Activated B cell treated with CpG ODN at 0.5 μM for 24 hours (primary cell): ENCODE data around the gene PQBP1. TPM values are rescaled to one million over a fixed set of nuclear protein-coding genes. Genes with fewer than 3 reads are reported as not detected.

Source experiments
- ATAC-seq: fragments of 200-7000 bp; cut with Tn5 transposase; one replicate; pipeline ENCODE4 v1.10.0; 2021; ENCODE audit warnings: low read depth, mild to moderate bottlenecking, moderate library complexity
- CTCF ChIA-PET: fragments of 350-600 bp; sonication (Branson Sonifier 250); formaldehyde crosslinking; loops from one replicate; lab custom pipeline; 2021; ENCODE audit warnings: antibody characterized with exemption; lab: Charles Lee
- POLR2A ChIA-PET: fragments of 350-600 bp; sonication (Branson Sonifier 250); formaldehyde crosslinking; loops from one replicate; lab custom pipeline; 2021; ENCODE audit warnings: antibody characterized with exemption; lab: Charles Lee
- DNase-seq: peaks from one replicate; pipeline ENCODE4 v3.0.0; 2022
- H3K27ac Mint-ChIP-seq: one replicate; pipeline ENCODE4 v1.8.0; 2020; ENCODE audit warnings: mixed read lengths
- H3K27me3 Mint-ChIP-seq: one replicate; pipeline ENCODE4 v1.8.0; 2021; ENCODE audit warnings: mixed read lengths
- H3K36me3 Mint-ChIP-seq: one replicate; pipeline ENCODE4 v1.8.0; 2021; ENCODE audit warnings: low read depth, mixed read lengths
- H3K4me1 Mint-ChIP-seq: one replicate; pipeline ENCODE4 v1.8.0; 2021; ENCODE audit warnings: mixed read lengths
- H3K4me3 Mint-ChIP-seq: one replicate; pipeline ENCODE4 v1.8.0; 2020; ENCODE audit warnings: mild to moderate bottlenecking, mixed read lengths
- H3K9me3 Mint-ChIP-seq: one replicate; pipeline ENCODE4 v1.8.0; 2020; ENCODE audit warnings: mixed read lengths
- intact Hi-C: fragments of 100-400 bp; cut with micrococcal nuclease; formaldehyde crosslinking; loops from one replicate; pipeline ENCODE4 v1.15.1; 2024
- total RNA-seq: library from RNA; stranded (reverse); gene quantifications from 2 replicates; pipeline ENCODE4 v1.2.3, GENCODE V29; 2022
- TF ChIP-seq, protein P1 (sequence below): fragments of 200-600 bp; IDR thresholded peaks from one replicate; pipeline ENCODE4 v1.8.0; 2022; ENCODE audit warnings: antibody characterized with exemption, mild to moderate bottlenecking

PQBP1 gene
- total RNA-seq, 1 donor from 2014 or later = 81.6 TPM

DNA sequence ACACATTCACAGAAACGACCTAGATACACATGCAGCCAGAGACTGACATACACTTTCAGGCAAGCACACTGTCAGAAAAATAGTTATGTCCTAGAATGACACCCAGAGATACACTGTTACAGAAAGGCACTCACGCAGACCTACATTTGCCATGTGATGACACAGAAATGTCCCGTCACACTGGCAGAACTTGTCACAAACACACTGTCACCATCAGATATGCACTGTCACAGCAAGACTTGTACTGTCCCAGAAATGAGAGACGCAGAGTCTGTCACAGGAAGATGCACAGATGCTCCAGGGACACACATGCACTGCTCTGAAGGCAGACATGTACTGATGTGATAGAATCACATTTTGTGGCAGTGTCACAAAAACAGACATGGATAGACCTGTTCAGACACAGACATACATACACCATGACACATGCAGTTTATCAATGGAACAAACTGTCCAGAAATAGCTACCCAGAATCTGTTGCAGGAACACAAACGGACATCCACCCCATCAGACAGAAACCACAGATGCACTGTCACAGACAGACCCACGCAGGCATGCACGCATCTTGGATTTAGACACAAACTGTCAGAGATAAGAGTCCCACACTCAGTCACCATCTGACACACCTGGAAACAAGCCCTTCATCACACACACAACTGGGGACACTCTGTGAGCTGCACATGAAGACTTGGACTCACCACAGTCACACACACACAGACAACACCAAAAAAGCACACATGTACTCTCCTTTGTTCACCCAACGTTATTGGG is 22.4 kb downstream of the PQBP1 start:
- POLR2A ChIA-PET = interaction anchor here (0.9 to 16.0 kb wide), 11 partner anchors 8 to 341 kb away, joined by 3 to 718 read pairs (median 8); partner anchors contain the start of genes HDAC6, OTUD5, PQBP1 and SLC35A2
- intact Hi-C loops = loop anchor here (1.0 to 10.0 kb wide), 9 partner anchors 8 to 1085 kb away; partner anchors contain the start of genes GRIPAP1, HDAC6, PQBP1 and SUV39H1
- DNase-seq = no peak

DNA sequence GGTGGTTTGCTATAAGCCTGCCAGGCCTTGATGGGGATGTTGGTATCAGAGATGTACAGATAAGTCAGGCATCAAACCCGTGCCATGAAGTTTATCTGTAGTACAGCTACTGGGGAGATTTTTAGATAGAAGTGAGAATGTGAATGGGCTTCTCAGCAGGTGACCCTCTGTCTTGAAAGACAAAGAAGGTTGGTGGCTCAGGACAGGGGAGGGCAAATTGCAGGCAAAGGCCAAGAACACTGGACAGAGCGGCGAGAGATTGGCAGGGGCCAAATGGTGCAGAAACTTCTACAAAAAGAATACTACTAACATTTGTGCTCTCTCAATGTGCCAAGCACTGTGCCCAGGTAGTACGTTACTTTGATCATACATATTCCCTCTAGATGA is 23.0 kb downstream of the PQBP1 start:
- CTCF ChIA-PET = interaction anchor here (1.0 to 1.9 kb wide), 2 partner anchors 17 to 19 kb away, joined by 3 to 14 read pairs; no protein-coding TSS in a partner anchor
- intact Hi-C loops = no loop called here
- POLR2A ChIA-PET = interaction anchor here (1.2 to 16.0 kb wide), 6 partner anchors 9 to 122 kb away, joined by 3 to 718 read pairs (median 13); partner anchors contain the start of genes HDAC6, OTUD5, PQBP1 and SLC35A2
- ATAC-seq (no peak), DNase-seq (no peak)
- H3K27me3 Mint-ChIP-seq = no peaks in the 10 kb centered on the region
- H3K4me3 Mint-ChIP-seq = peak overlapping the region; percentile 97
- peak overlapping the region; percentile 95 for H3K27ac Mint-ChIP-seq
- peaks cover 65% of the 10 kb centered on the region for H3K36me3 Mint-ChIP-seq
- TF ChIP-seq, protein P1, sequence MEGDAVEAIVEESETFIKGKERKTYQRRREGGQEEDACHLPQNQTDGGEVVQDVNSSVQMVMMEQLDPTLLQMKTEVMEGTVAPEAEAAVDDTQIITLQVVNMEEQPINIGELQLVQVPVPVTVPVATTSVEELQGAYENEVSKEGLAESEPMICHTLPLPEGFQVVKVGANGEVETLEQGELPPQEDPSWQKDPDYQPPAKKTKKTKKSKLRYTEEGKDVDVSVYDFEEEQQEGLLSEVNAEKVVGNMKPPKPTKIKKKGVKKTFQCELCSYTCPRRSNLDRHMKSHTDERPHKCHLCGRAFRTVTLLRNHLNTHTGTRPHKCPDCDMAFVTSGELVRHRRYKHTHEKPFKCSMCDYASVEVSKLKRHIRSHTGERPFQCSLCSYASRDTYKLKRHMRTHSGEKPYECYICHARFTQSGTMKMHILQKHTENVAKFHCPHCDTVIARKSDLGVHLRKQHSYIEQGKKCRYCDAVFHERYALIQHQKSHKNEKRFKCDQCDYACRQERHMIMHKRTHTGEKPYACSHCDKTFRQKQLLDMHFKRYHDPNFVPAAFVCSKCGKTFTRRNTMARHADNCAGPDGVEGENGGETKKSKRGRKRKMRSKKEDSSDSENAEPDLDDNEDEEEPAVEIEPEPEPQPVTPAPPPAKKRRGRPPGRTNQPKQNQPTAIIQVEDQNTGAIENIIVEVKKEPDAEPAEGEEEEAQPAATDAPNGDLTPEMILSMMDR = no peak
- no peaks in the 10 kb centered on the region for H3K9me3 Mint-ChIP-seq
- H3K4me1 Mint-ChIP-seq = peaks cover 32% of the 10 kb centered on the region

More for the DNA sequence above, 22.4 kb downstream of the PQBP1 start:
- H3K36me3 Mint-ChIP-seq = peaks cover 65% of the 10 kb centered on the region
- no peaks in the 10 kb centered on the region for H3K27me3 Mint-ChIP-seq
- TF ChIP-seq, protein P1 = no peak
- peak overlapping the region; percentile 97 for H3K4me3 Mint-ChIP-seq
- H3K9me3 Mint-ChIP-seq = no peaks in the 10 kb centered on the region
- H3K4me1 Mint-ChIP-seq = peaks cover 34% of the 10 kb centered on the region
- peak overlapping the region; percentile 95 for H3K27ac Mint-ChIP-seq
- no peak for ATAC-seq
- CTCF ChIA-PET = interaction anchor here (1.0 to 1.9 kb wide), 2 partner anchors 17 to 19 kb away, joined by 3 to 14 read pairs; no protein-coding TSS in a partner anchor

DNA sequence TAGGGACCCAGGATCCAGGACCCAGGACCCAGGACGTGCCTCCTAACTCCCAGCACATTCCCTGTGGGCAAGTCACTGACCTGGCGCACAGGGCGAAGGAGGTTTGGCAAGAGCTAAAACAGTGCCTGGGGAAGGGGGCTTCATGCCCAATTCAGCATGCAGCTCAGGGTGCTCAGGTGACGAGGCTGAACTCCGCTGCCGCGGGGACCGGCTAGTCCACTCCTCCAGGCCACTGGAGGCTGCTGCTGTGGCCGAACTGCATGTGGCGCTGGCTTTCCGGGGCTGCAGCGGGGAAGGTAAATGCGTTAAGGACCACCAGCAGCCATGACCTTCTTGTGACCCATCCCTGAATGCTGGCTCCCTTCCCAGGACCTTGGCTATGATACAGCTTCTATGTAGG is 26.0 kb downstream of the PQBP1 start:
- TF ChIP-seq, protein P1 = no peak
- Mint-ChIP-seq H3K4me1 (peaks cover 45% of the 10 kb centered on the region), H3K9me3 (no peaks in the 10 kb centered on the region), H3K4me3 (no peak overlapping the region), H3K27ac (no peak overlapping the region), H3K27me3 (no peaks in the 10 kb centered on the region), H3K36me3 (peaks cover 50% of the 10 kb centered on the region)
- intact Hi-C loops = no loop called here
- POLR2A ChIA-PET = interaction anchor here (6.9 kb wide), 1 partner anchor 15 kb away, joined by 93 read pairs; no protein-coding TSS in a partner anchor
- ATAC-seq = no peak
- no peak for DNase-seq
- CTCF ChIA-PET = no interaction called here

DNA sequence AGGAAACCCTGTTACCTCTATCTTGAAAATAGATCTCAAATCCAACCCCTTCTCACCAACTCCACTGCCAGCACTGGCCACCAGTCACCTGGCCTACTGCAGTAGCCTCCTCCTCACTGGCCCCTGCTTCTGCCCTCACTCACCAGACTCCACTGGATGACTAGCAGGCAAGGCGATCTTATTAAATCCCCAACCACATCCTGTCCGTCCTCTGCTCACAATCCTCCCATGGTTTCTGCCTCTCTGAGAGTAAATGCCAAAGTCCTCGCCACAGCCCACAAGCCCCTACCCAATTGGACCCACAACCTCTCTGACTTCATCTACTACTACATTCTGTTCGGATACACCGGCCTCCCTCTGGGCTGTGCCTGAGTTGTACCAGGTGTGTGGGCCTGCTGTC is 26.5 kb downstream of the PQBP1 start:
- no peak for DNase-seq
- Mint-ChIP-seq H3K4me1 (peaks cover 46% of the 10 kb centered on the region), H3K36me3 (peaks cover 47% of the 10 kb centered on the region), H3K4me3 (no peak overlapping the region), H3K27me3 (no peaks in the 10 kb centered on the region), H3K27ac (no peak overlapping the region), H3K9me3 (no peaks in the 10 kb centered on the region)
- CTCF ChIA-PET = interaction anchor here (1.2 kb wide), 1 partner anchor 13 kb away, joined by 3 read pairs; no protein-coding TSS in a partner anchor
- TF ChIP-seq, protein P1 = no peak
- POLR2A ChIA-PET = interaction anchor here (6.9 kb wide), 1 partner anchor 15 kb away, joined by 93 read pairs; no protein-coding TSS in a partner anchor
- intact Hi-C loops = no loop called here
- ATAC-seq = no peak

DNA sequence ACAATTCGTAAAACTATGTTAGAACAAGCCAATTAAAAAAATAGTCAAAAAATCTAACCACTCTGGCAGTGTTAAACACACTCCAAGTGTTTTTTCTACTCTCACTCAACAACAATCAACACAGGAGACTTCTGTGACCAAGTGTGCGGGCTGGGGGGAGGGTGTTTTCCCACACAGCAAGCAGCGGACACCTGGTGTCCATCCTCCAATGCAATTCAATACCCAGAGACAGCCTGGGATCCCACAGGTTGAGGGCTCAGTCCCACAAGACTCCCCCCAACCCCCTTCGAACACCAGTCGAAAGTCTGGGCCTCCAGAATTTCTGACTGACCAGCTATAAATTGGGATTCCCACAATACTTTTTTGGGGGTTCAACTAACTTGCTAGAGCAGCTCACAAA is 29.4 kb downstream of the PQBP1 start:
- intact Hi-C loops = no loop called here
- POLR2A ChIA-PET = interaction anchor here (1.4 to 6.9 kb wide), 3 partner anchors 8 to 12 kb away, joined by 4 to 93 read pairs (median 14); partner anchors contain the start of gene PIM2
- no peaks in the 10 kb centered on the region for H3K9me3 Mint-ChIP-seq
- H3K27me3 Mint-ChIP-seq = no peaks in the 10 kb centered on the region
- no peak overlapping the region for H3K4me3 Mint-ChIP-seq
- TF ChIP-seq, protein P1 = no peak
- peaks cover 49% of the 10 kb centered on the region for H3K36me3 Mint-ChIP-seq
- CTCF ChIA-PET = interaction anchor here (1.2 to 1.6 kb wide), 2 partner anchors 10 to 11 kb away, joined by 4 to 5 read pairs; no protein-coding TSS in a partner anchor
- ATAC-seq = no peak
- DNase-seq = no peak
- peaks cover 41% of the 10 kb centered on the region for H3K4me1 Mint-ChIP-seq
- no peak overlapping the region for H3K27ac Mint-ChIP-seq
